K562 (cell line): ENCODE data around the gene ATP2A3.

Experiments used
- KDM4B ChIP-seq, 2 experiments: fragments of 450-650 bp in 1 of 2; sonication (generic) in 1 of 2; IDR thresholded peaks; 2 replicates each; pipeline ENCODE4 v1.6.1; 2016 to 2017; ENCODE audit warnings: borderline replicate concordance in 2 of 2, antibody characterized with exemption in 1 of 2, low read depth in 1 of 2, mild to moderate bottlenecking in 1 of 2
- TARDBP ChIP-seq: fragments of 450-650 bp; IDR thresholded peaks from 2 replicates; pipeline ENCODE4 v1.6.1; 2016
- ZNF311 ChIP-seq: fragments of 250-450 bp; sonication (Bioruptor Pico); IDR thresholded peaks from 2 replicates; pipeline ENCODE4 v1.4.0; 2020; ENCODE audit warnings: mild to moderate bottlenecking, moderate library complexity
- TF ChIP-seq, protein P1 (sequence below): sonication (generic); formaldehyde crosslinking; IDR thresholded peaks from 2 replicates; pipeline ENCODE4 v1.9.0; 2022; ENCODE audit warnings: mild to moderate bottlenecking, missing genetic modification reagents
- TF ChIP-seq, protein P2 (sequence below): sonication (generic); formaldehyde crosslinking; IDR thresholded peaks from 2 replicates; pipeline ENCODE4 v1.8.0; 2023; ENCODE audit warnings: mild to moderate bottlenecking, missing genetic modification reagents

DNA sequence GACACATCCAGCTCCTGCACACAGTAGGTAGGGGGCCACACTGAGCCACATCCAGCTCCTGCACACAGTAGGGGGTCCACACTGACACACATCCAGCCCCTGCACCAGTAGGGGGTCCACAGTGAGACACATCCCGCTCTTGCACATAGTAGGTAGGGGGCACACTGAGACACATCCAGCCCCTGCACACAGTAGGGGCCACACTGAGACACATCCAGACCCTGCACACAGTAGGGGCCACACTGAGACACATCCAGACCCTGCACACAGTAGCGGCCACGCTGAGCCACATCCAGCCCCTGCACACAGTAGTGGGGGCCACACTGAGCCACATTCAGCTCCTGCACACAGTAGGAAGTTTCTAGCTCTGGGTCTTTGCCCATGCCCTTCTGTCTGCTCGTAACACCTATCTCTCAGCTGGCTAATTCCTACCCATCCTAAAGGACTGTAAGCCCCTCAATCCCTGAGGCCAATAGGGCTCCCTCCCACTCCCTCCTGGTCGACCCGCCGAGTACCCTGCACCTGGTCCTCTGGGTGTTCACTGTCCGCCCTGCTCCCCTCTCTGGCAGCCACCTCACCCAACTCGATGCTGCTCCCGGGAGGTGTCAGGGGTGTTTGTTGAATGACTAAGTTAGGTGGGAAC, 9.4 kb upstream of the ATP2A3 start:
- TF ChIP-seq, protein P1, sequence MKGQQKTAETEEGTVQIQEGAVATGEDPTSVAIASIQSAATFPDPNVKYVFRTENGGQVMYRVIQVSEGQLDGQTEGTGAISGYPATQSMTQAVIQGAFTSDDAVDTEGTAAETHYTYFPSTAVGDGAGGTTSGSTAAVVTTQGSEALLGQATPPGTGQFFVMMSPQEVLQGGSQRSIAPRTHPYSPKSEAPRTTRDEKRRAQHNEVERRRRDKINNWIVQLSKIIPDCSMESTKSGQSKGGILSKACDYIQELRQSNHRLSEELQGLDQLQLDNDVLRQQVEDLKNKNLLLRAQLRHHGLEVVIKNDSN = no peak
- TF ChIP-seq, protein P2, sequence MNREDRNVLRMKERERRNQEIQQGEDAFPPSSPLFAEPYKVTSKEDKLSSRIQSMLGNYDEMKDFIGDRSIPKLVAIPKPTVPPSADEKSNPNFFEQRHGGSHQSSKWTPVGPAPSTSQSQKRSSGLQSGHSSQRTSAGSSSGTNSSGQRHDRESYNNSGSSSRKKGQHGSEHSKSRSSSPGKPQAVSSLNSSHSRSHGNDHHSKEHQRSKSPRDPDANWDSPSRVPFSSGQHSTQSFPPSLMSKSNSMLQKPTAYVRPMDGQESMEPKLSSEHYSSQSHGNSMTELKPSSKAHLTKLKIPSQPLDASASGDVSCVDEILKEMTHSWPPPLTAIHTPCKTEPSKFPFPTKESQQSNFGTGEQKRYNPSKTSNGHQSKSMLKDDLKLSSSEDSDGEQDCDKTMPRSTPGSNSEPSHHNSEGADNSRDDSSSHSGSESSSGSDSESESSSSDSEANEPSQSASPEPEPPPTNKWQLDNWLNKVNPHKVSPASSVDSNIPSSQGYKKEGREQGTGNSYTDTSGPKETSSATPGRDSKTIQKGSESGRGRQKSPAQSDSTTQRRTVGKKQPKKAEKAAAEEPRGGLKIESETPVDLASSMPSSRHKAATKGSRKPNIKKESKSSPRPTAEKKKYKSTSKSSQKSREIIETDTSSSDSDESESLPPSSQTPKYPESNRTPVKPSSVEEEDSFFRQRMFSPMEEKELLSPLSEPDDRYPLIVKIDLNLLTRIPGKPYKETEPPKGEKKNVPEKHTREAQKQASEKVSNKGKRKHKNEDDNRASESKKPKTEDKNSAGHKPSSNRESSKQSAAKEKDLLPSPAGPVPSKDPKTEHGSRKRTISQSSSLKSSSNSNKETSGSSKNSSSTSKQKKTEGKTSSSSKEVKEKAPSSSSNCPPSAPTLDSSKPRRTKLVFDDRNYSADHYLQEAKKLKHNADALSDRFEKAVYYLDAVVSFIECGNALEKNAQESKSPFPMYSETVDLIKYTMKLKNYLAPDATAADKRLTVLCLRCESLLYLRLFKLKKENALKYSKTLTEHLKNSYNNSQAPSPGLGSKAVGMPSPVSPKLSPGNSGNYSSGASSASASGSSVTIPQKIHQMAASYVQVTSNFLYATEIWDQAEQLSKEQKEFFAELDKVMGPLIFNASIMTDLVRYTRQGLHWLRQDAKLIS (CRISPR knock-in tag) = no peak
- no peak for TF ChIP-seq KDM4B (IDR thresholded peaks at IDR 0.05; ENCODE audit: borderline replicate concordance in 2 of 2, low read depth in 1 of 2)
- TF ChIP-seq ZNF311 (CRISPR knock-in tag) = no peak
- TF ChIP-seq TARDBP = no peak
